SK-N-SH (cell line): ENCODE data around the gene RAD51B.

Experiments
- GABPA ChIP-seq: IDR thresholded peaks from 2 replicates; pipeline ENCODE4 v1.4.0; 2012; ENCODE audit warnings: low read depth, mild to moderate bottlenecking
- MXI1 ChIP-seq: IDR thresholded peaks from 2 replicates; pipeline ENCODE4 v1.6.1; 2012; ENCODE audit warnings: mild to moderate bottlenecking, low read depth, low read length, improper control_type of control experiment
- SIN3A ChIP-seq: IDR thresholded peaks from 2 replicates; pipeline ENCODE4 v1.6.1; 2012; ENCODE audit warnings: low read depth, mild to moderate bottlenecking, low read length, moderate library complexity, borderline replicate concordance
- TAF1 ChIP-seq: IDR thresholded peaks from 2 replicates; pipeline ENCODE4 v1.6.1; 2012; ENCODE audit warnings: low read depth, mild to moderate bottlenecking, low read length, moderate library complexity, borderline replicate concordance
- TCF12 ChIP-seq: IDR thresholded peaks from 2 replicates; pipeline ENCODE4 v1.4.0; 2012
- YY1 ChIP-seq: IDR thresholded peaks from 2 replicates; pipeline ENCODE4 v1.4.0; 2012; ENCODE audit warnings: low read depth, mild to moderate bottlenecking
- TF ChIP-seq, protein P1 (sequence below): IDR thresholded peaks from 2 replicates; pipeline ENCODE4 v1.6.1; 2012; ENCODE audit warnings: mild to moderate bottlenecking, low read depth, low read length, moderate library complexity
- TF ChIP-seq, protein P2 (sequence below): fragments of 200-600 bp; sonication (generic); IDR thresholded peaks from 2 replicates; pipeline ENCODE4 v1.6.1; 2017; ENCODE audit warnings: antibody characterized with exemption, mild to moderate bottlenecking, moderate library complexity
- TF ChIP-seq, protein P3 (sequence below): IDR thresholded peaks from 2 replicates; pipeline ENCODE4 v1.4.0; 2012; ENCODE audit warnings: low read depth
- TF ChIP-seq, protein P4 (sequence below): IDR thresholded peaks from 2 replicates; pipeline ENCODE4 v1.4.0; 2012; ENCODE audit warnings: low read depth, borderline replicate concordance

DNA sequence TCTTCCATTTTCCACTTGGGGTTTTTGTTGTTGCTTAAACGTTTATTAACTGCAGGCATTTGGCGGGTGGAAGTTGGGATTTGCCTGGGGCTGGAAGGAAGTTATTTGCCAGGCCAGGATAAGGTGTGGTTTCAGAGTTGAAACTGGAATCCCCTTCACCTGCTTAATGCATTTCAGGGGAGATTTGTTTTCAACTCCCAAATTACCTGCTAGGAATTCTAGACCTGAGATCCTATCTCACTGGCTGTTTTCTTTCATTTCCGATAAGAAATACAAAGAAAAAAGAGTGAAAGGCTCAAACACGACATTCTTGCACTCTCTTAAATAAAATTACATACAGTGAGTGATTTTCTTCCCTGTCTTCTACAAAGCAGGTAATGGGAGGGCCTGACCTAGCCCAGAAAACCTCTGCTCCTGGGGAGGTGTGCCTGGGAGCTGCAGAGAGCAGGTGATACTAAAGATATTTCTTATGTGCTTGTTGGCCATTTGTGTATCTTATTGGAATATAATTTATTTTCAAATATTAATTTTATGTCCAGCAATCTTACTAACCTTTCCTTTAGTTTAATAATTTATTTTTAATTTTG, 695.1 kb downstream of the RAD51B start:
- TF ChIP-seq GABPA (no peak), TCF12 (no peak), YY1 (no peak), MXI1 (no peak), TAF1 (no peak), SIN3A (no peak)
- TF ChIP-seq, protein P1, sequence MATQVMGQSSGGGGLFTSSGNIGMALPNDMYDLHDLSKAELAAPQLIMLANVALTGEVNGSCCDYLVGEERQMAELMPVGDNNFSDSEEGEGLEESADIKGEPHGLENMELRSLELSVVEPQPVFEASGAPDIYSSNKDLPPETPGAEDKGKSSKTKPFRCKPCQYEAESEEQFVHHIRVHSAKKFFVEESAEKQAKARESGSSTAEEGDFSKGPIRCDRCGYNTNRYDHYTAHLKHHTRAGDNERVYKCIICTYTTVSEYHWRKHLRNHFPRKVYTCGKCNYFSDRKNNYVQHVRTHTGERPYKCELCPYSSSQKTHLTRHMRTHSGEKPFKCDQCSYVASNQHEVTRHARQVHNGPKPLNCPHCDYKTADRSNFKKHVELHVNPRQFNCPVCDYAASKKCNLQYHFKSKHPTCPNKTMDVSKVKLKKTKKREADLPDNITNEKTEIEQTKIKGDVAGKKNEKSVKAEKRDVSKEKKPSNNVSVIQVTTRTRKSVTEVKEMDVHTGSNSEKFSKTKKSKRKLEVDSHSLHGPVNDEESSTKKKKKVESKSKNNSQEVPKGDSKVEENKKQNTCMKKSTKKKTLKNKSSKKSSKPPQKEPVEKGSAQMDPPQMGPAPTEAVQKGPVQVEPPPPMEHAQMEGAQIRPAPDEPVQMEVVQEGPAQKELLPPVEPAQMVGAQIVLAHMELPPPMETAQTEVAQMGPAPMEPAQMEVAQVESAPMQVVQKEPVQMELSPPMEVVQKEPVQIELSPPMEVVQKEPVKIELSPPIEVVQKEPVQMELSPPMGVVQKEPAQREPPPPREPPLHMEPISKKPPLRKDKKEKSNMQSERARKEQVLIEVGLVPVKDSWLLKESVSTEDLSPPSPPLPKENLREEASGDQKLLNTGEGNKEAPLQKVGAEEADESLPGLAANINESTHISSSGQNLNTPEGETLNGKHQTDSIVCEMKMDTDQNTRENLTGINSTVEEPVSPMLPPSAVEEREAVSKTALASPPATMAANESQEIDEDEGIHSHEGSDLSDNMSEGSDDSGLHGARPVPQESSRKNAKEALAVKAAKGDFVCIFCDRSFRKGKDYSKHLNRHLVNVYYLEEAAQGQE, result no peak
- TF ChIP-seq, protein P2, sequence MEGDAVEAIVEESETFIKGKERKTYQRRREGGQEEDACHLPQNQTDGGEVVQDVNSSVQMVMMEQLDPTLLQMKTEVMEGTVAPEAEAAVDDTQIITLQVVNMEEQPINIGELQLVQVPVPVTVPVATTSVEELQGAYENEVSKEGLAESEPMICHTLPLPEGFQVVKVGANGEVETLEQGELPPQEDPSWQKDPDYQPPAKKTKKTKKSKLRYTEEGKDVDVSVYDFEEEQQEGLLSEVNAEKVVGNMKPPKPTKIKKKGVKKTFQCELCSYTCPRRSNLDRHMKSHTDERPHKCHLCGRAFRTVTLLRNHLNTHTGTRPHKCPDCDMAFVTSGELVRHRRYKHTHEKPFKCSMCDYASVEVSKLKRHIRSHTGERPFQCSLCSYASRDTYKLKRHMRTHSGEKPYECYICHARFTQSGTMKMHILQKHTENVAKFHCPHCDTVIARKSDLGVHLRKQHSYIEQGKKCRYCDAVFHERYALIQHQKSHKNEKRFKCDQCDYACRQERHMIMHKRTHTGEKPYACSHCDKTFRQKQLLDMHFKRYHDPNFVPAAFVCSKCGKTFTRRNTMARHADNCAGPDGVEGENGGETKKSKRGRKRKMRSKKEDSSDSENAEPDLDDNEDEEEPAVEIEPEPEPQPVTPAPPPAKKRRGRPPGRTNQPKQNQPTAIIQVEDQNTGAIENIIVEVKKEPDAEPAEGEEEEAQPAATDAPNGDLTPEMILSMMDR, result no peak
- TF ChIP-seq, protein P3, sequence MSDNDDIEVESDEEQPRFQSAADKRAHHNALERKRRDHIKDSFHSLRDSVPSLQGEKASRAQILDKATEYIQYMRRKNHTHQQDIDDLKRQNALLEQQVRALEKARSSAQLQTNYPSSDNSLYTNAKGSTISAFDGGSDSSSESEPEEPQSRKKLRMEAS, result no peak
- TF ChIP-seq, protein P4, sequence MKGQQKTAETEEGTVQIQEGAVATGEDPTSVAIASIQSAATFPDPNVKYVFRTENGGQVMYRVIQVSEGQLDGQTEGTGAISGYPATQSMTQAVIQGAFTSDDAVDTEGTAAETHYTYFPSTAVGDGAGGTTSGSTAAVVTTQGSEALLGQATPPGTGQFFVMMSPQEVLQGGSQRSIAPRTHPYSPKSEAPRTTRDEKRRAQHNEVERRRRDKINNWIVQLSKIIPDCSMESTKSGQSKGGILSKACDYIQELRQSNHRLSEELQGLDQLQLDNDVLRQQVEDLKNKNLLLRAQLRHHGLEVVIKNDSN, result no peak
